H1 (cell line): ENCODE data around the gene GOLGA3.

Experiments used
- BRCA1 ChIP-seq: IDR thresholded peaks from 2 replicates; pipeline ENCODE4 v1.6.1; 2012; ENCODE audit warnings: low read depth, low read length, improper control_type of control experiment
- CHD2 ChIP-seq: IDR thresholded peaks from 2 replicates; pipeline ENCODE4 v1.6.1; 2012; ENCODE audit warnings: low read length, improper control_type of control experiment
- CTCF ChIP-seq, 3 experiments: IDR thresholded peaks; 1 replicate in 2 of 3; 2 replicates in 1 of 3; pipeline versions ENCODE4 v1.5.1 to v1.6.1; 2011; ENCODE audit warnings: low read length in 3 of 3, mild to moderate bottlenecking in 3 of 3, inconsistent platforms in 2 of 3, low read depth in 1 of 3, moderate library complexity in 1 of 3; ENCODE audit not compliant: insufficient read depth in 1 of 3; ENCODE audit errors: control extremely low read depth in 1 of 3
- EP300 ChIP-seq, 2 experiments: IDR thresholded peaks; 1 replicate in 1 of 2; 2 replicates in 1 of 2; pipeline ENCODE4 v1.6.1; 2011 to 2012; ENCODE audit warnings: low read depth in 2 of 2, low read length in 2 of 2, mild to moderate bottlenecking in 2 of 2, borderline replicate concordance in 1 of 2, inconsistent platforms in 1 of 2, moderate library complexity in 1 of 2
- EZH2 ChIP-seq: fragments of 200-600 bp; sonication (generic); IDR thresholded peaks from 2 replicates; pipeline ENCODE4 v1.7.1; 2012; ENCODE audit warnings: low read depth, mild to moderate bottlenecking, moderate library complexity, low read length, inconsistent platforms; ENCODE audit not compliant: severe bottlenecking
- MAX ChIP-seq: IDR thresholded peaks from 2 replicates; pipeline ENCODE4 v1.6.1; 2012; ENCODE audit warnings: inconsistent platforms
- NRF1 ChIP-seq: IDR thresholded peaks from 2 replicates; pipeline ENCODE4 v1.6.1; 2011; ENCODE audit warnings: mild to moderate bottlenecking, low read depth, low read length, improper control_type of control experiment
- POLR2A ChIP-seq, 2 experiments: IDR thresholded peaks; 1 replicate in 1 of 2; 2 replicates in 1 of 2; pipeline ENCODE4 v1.6.1; 2011; ENCODE audit warnings: low read depth in 2 of 2, low read length in 2 of 2, mild to moderate bottlenecking in 2 of 2; ENCODE audit errors: control extremely low read depth in 1 of 2
- POLR2AphosphoS5 ChIP-seq: IDR thresholded peaks from 2 replicates; pipeline ENCODE4 v1.6.1; 2011; ENCODE audit warnings: low read depth, low read length
- RBBP5 ChIP-seq: IDR thresholded peaks from 2 replicates; pipeline ENCODE4 v1.7.1; 2012; ENCODE audit warnings: low read depth, mild to moderate bottlenecking, inconsistent platforms, low read length, moderate library complexity, borderline replicate concordance
- RNF2 ChIP-seq: fragments of 200-900, 300-1000 bp; sonication (generic); IDR thresholded peaks from 2 replicates; pipeline ENCODE4 v1.7.1; 2016; ENCODE audit warnings: borderline replicate concordance, low read depth, mild to moderate bottlenecking, antibody characterized with exemption, low read length; ENCODE audit not compliant: poor library complexity, severe bottlenecking; ENCODE audit errors: missing control alignments
- RXRA ChIP-seq: IDR thresholded peaks from 2 replicates; pipeline ENCODE4 v1.6.1; 2011; ENCODE audit warnings: low read depth, mild to moderate bottlenecking, low read length, moderate library complexity; ENCODE audit not compliant: insufficient read depth
- YY1 ChIP-seq: IDR thresholded peaks from 2 replicates; pipeline ENCODE4 v1.6.1; 2011; ENCODE audit warnings: low read depth, mild to moderate bottlenecking, low read length

- TF ChIP-seq EZH2: no peak
- no peak for TF ChIP-seq RXRA
- TF ChIP-seq CTCF (IDR thresholded peaks at IDR 0.05; ENCODE audit: control extremely low read depth in 1 of 3, insufficient read depth in 1 of 3, low read depth in 1 of 3, low read length in 3 of 3): no peak
- no peak for TF ChIP-seq YY1
- no peak for TF ChIP-seq MAX
- no peak for TF ChIP-seq BRCA1
- TF ChIP-seq EP300 (IDR thresholded peaks at IDR 0.05; ENCODE audit: borderline replicate concordance in 1 of 2, low read depth in 2 of 2, low read length in 2 of 2): no peak
- no peak for TF ChIP-seq POLR2A (IDR thresholded peaks at IDR 0.05; ENCODE audit: control extremely low read depth in 1 of 2, low read depth in 2 of 2, low read length in 2 of 2)
- TF ChIP-seq RBBP5: no peak
- no peak for TF ChIP-seq CHD2
- no peak for TF ChIP-seq NRF1
- no peak for TF ChIP-seq RNF2
- TF ChIP-seq POLR2AphosphoS5: no peak
Observed at GRCh38 chr12:132747395-132747794, 81.3 kb downstream of the GOLGA3 start.
